Measurements from ENCODE around the gene SEC24A.
"Not testable (repeated sequence)": the region's sequence is repeated elsewhere in the genome, so short reads cannot be mapped to it uniquely, and the experiment has no call there.

The SEC24A gene

DNA sequence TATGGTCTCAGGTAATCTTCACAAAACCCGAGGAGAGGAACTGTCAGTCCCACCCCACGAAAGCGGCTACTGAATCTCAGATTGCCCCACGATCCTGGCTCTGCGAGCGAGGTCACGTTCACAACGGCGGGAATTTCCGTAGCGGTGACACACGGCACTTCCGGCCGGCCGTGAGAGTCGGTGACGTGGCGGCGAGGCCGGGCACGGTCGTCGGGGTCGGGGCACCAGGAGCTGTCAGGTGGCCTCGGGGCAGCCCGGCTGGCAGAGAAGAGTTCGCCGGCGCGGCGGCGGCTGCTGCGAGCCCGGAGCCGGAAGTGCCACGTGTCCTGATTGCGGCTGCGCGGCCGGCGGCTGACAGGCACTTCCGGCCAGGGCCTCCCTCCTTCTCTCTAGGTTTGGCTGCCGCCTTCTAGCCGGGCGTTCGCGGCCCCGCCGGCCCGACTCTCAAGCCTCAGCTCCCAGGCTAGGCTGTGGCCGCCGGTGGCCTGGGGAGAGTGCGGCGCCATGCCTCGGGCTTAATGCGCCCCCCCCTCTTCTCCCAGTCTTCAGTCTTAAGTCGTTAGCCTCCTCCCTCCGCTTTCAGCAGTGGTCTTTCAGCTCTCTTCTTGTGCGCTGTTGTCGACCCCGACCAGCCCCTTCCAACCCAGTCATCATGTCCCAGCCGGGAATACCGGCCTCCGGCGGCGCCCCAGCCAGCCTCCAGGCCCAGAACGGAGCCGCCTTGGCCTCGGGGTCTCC, at the start of gene SEC24A:
SEC24A (plus strand) TSS at position 361 of the 738 bp plus-strand sequence; CDS start at position 653, 292 bp downstream.
- TF ChIP-seq, protein P1, sequence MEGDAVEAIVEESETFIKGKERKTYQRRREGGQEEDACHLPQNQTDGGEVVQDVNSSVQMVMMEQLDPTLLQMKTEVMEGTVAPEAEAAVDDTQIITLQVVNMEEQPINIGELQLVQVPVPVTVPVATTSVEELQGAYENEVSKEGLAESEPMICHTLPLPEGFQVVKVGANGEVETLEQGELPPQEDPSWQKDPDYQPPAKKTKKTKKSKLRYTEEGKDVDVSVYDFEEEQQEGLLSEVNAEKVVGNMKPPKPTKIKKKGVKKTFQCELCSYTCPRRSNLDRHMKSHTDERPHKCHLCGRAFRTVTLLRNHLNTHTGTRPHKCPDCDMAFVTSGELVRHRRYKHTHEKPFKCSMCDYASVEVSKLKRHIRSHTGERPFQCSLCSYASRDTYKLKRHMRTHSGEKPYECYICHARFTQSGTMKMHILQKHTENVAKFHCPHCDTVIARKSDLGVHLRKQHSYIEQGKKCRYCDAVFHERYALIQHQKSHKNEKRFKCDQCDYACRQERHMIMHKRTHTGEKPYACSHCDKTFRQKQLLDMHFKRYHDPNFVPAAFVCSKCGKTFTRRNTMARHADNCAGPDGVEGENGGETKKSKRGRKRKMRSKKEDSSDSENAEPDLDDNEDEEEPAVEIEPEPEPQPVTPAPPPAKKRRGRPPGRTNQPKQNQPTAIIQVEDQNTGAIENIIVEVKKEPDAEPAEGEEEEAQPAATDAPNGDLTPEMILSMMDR (IDR thresholded peaks at IDR 0.05; ENCODE audit: extremely low read depth, missing control alignments): no peak
- DNase-seq (ENCODE audit: low spot score): peak; percentile 92

GRCh38 chr5:134599820-134600219, 48.8 kb upstream of the SEC24A start:
- not testable (repeated sequence) for DNase-seq (ENCODE audit: low spot score)

- DNase-seq (ENCODE audit: low spot score): no peak
- TF ChIP-seq, protein P1 (IDR thresholded peaks at IDR 0.05; ENCODE audit: extremely low read depth, missing control alignments): no peak
Measured at GRCh38 chr5:134600600-134600999, 48.0 kb upstream of the SEC24A start.

DNA sequence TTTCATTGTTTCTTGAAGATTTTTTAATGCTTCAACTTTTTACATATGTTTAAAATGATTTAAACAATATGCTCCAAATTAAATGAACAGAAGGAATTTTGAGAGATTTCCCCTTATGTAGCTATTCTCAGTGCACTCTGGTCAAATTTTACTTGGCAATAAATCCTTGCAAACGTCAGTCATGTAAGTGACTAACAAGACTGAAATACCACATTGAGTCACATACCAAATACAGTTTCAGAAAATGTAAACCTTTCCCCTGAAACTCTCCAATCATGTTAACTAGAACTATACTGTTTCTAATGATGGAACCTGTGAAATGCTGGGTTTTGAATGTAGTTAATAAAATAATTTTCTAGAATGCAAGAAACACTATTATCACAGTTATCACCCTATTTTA, 45.5 kb upstream of the SEC24A start:
- TF ChIP-seq, protein P1 (IDR thresholded peaks at IDR 0.05; ENCODE audit: extremely low read depth, missing control alignments): no peak
- DNase-seq (ENCODE audit: low spot score): no peak

DNA sequence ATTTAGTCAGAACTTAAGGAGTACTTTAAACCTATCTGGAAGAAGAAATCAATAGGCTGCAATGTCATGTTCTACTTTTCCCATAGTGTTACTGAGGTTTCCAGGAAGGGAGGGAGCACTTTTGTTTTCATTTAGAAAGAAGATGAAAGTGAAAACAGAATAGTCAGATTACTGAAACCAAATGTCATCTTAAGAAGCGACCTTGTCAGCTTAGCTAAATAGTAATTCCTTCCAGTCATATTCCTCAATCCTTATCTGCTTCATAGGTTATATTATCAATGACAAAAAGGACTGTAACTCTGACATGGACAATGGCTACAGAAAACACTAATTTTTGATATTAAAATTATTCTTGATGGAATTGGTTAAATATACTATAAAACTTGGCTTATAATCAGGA, 43.7 kb upstream of the SEC24A start:
- TF ChIP-seq, protein P1 (IDR thresholded peaks at IDR 0.05; ENCODE audit: extremely low read depth, missing control alignments): no peak
- DNase-seq (ENCODE audit: low spot score): no peak

- no peak for DNase-seq (ENCODE audit: low spot score)
- TF ChIP-seq, protein P1 (IDR thresholded peaks at IDR 0.05; ENCODE audit: extremely low read depth, missing control alignments): no peak
Measured at GRCh38 chr5:134606726-134607125, 41.9 kb upstream of the SEC24A start.

DNA sequence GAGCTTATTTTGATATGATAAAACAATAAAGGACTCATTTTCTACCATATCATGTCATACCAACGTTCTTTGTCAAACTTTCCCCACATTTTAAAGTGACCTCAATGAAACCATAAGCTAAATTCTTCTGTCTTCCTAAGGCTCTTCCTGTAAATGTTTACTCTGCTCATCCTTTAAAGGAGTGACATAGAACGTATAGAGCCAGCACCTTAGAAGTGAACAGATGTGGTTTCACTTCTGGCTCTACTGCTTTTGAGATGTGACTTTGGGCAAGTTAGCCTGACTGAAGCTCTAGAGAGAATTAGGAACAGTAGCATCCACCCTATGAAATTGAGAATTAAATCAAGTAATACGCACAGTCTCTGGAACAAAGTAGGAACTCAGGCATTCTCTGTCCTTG, 40.0 kb upstream of the SEC24A start:
- no peak for DNase-seq (ENCODE audit: low spot score)
- TF ChIP-seq, protein P1 (IDR thresholded peaks at IDR 0.05; ENCODE audit: extremely low read depth, missing control alignments): no peak

Measured in GM20000 (cell line).